Activated T-helper 1 cell treated with anti-CD3 and anti-CD28 coated beads, Interleukin-2, amount 50 U/mL, for 16 hours (primary cell): ENCODE results near the gene APOC3.

ENCODE experiments used
- DNase-seq, 2 donors: peaks; one replicate each; pipeline ENCODE4 v3.0.0-alpha.2; 2020; ENCODE audit warnings: low read depth in 1 of 2, low spot score in 1 of 2

APOC3 gene

DNA sequence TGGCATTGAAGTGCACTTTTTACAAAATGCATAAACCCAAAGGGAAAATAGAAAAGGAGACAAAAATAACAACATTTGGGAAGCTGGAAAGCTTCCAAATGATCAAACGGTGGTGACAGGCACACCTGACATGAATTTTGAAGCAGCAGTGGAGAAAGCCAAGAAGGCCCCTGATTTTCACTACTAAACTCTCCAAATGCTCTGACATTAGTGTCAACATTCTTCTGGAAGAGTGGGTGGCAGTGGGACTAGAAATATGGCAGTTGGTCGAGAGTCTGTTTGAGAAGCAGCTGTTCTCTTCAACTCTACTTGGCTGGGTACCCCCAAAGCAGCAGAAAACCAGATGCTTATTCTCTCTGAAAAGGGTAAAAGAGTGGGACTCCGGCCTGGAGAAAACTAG is 25.7 kb upstream of the APOC3 start:
- no peak for DNase-seq

- DNase-seq: no peak
These were observed 22.0 kb upstream of the APOC3 start for GRCh38 chr11:116807601-116808261.

- DNase-seq: no peak
These were observed 21.2 kb upstream of the APOC3 start for GRCh38 chr11:116808262-116809175.

DNA sequence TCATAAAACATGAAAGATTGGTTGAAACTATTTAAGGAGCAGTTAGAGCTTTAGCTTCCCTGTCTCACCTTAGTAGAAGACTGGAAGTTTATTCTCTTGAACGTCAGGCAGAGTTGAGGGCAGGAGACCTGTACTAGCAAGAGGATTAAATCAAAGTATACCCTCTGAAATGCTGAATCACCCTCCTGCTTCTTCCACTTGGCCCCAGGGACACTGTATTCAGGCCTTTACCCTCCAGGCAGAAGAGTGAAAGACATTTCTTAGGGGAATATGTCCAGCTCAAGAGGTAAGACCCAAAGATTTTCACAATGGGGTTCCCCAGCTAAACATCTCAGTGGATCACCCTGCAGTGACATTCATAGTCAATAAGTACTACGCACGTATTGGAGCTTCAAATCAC is 18.5 kb upstream of the APOC3 start:
- no peak for DNase-seq

- DNase-seq: no peak
These were observed 17.6 kb upstream of the APOC3 start for GRCh38 chr11:116812109-116812508.

DNA sequence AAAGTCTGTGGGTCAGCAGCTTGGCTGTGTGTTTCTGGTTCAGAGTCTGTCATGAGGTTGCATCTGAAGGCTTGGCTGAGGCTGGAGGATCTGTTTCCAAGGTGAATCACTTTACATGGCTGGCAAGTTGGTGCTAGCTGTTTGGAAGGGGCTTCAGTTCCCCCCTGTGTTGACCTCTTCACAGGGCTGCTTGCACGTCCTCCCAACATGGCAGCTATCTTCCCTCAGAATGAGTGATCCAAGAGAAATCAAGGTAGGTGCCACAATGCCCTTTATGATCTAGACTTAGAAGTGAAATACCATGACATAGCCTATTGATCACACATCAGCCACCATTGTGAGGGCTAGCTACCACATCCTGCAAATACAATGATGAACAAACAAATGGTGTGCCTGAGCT is 16.5 kb upstream of the APOC3 start:
- no peak for DNase-seq

- DNase-seq: no peak
These were observed 15.8 kb upstream of the APOC3 start for GRCh38 chr11:116813781-116814471.

- DNase-seq: no peak
These were observed 15.2 kb upstream of the APOC3 start for GRCh38 chr11:116814502-116814901.

- DNase-seq: no peak
These were observed 10.7 kb upstream of the APOC3 start for GRCh38 chr11:116819049-116819448.

DNA sequence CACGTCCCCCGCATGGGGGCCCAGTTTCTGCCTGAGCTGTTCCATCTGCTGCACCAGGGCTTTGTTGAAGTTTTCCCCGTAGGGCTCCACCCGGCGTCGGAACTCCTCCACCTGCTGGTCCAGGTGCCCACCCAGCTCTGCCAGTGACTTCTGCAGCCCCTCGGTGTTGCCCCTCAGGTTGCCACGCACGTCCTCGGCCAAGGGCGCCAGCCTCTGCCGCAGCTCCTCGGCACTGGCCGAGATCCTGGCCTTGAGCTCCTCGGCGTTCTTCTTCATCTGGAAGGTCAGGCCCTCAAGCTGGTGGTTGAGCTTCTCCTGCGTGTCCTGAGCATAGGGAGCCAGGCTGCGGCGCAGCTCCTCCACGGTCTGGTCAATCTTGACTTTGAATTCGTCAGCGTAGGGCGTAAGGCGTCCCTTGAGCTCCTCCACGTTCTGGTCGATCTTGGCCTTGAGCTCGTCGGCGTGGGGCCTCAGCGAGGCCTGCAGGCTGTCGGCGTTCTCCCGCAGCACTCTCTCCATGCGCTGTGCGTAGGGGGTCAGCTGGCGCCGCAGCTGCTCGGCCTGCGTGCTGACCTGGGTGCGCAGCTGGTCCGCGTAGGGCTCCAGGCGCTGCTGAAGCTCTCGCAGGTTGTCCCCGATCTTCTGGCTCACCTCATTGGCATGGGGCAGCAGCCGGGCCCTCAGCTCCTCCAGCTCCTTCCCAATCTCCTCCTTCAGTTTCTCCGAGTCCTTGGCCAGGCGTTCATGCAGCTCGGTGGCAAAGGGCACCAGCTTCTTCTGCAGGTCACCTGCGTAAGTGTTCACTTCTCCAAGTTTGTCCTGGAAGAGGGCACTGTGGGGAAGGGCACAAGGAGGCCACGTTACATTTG is 8.4 kb upstream of the APOC3 start:
- DNase-seq: no peak

- no peak for DNase-seq
These were observed 7.1 kb upstream of the APOC3 start for GRCh38 chr11:116822575-116822974.

GRCh38 chr11:116823031-116823843 is 6.5 kb upstream of the APOC3 start, which contains the start of gene APOA4:
TSS of gene APOA4 (minus strand) at chr11:116823304. CDS start at chr11:116823191, 113 bp downstream.
- no peak for DNase-seq

DNA sequence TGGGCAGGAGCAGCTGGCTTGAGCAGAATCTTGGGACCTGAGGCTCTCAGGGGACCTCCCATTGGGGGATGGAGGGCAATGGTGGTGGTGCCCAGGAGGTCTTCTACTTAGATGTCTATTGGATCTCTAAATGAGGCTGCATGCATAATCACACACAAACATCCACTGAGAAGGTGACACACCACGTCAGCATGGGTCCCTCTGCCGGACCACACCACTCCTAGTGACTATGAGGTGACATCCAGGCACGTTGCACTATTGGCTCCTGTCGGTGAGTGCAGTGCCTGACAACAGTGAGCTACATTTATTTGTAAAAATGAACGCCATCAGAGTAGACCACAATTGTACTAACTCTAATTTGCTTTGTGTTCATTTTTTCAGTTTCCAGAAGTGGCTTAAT is 4.3 kb upstream of the APOC3 start:
- DNase-seq: no peak

- no peak for DNase-seq
These were observed 3.6 kb upstream of the APOC3 start for GRCh38 chr11:116825854-116826750.

DNA sequence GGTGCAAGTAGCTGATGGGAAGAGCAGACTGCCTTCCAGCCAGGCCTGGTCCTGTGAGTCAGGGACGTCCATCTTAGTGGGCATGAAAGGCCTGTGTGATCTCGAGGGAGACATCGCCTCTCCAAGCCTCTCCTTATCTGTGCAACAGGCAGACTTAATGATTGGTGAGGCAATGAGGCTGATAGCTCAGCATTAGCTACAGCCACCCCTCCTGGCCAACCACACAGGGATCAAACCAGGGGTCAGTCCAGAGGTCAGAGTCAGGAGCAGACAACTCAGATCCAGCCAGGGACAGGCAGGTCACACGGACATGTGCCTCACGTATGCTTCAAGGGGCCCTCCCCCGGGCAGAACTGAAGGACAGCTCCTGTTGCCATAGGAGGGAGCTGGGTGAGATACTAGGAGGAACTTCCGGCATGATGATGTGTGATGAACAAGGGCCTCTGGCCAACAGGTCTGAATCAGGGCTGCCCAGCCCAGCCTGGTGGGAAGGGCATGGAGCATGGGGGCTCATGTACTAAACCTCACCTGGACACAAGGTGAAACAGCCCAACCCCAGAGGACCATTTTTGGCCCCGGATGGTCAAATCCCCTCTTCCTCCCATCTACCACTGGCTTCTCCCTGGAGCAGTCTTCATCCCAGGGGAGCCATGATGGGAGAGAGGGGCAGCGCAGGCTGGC is 2.8 kb upstream of the APOC3 start:
- no peak for DNase-seq

DNA sequence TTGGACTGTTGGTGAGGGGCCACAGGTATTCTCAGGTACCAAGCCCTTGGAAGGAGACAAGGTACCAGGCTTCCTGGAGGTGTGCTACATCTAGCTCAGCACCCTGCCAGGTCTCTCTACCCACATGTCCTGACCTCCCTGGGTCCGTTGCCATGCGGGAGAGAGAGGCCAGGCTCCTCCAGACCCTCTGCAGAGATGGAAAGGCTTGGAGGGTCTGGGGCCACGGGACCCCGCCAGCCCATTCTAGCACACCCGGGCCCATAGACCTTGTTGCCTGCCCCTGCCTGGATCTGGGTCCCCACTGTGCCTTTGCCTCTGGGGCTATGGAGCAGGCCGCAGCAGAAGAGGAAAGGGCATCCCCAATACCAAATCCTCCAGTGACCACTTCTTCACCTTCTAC is 2.2 kb upstream of the APOC3 start:
- DNase-seq: no peak

- DNase-seq: no peak
These were observed 829 bp upstream of the APOC3 start for GRCh38 chr11:116828632-116829524.
